Uterus (tissue), 4 donors: ENCODE data around the gene ADGRL3. TPM values are rescaled to one million over a fixed set of nuclear protein-coding genes. Genes with fewer than 3 reads are reported as not detected.

Experiments
- DNase-seq, 2 donors: peaks; one replicate each; pipeline ENCODE4 v3.0.0-alpha.2; 2019 to 2020
- H3K27ac ChIP-seq, 2 donors: fragments of 200-600 bp; sonication (generic); 1 replicate in 1 of 2; 2 replicates in 1 of 2; pipeline ENCODE4 v1.5.1; 2016 to 2018
- H3K27me3 ChIP-seq, 2 donors: fragments of 200-600 bp; sonication (generic); one replicate each; pipeline ENCODE4 v1.5.1; 2018 to 2019; ENCODE audit warnings: control low read depth in 1 of 2
- H3K36me3 ChIP-seq, 2 donors: fragments of 200-600 bp; sonication (generic); one replicate each; pipeline ENCODE4 v1.5.1; 2019; ENCODE audit warnings: control low read depth in 1 of 2
- H3K4me1 ChIP-seq, 2 donors: fragments of 200-600 bp; sonication (generic); one replicate each; pipeline ENCODE4 v1.5.1; 2018 to 2019; ENCODE audit warnings: control low read depth in 1 of 2
- H3K4me3 ChIP-seq, 2 donors: fragments of 200-600 bp; sonication (generic); 1 replicate in 1 of 2; 2 replicates in 1 of 2; pipeline ENCODE4 v1.5.1; 2018 to 2019; ENCODE audit warnings: mild to moderate bottlenecking in 1 of 2
- H3K9me3 ChIP-seq, 2 donors: fragments of 200-600 bp; sonication (generic); one replicate each; pipeline ENCODE4 v1.5.1; 2019; ENCODE audit warnings: control low read depth in 1 of 2
- POLR2A ChIP-seq, 2 donors: fragments of 450-650 bp; IDR thresholded peaks; one replicate each; pipeline ENCODE4 v1.6.1; 2016; ENCODE audit warnings: antibody characterized with exemption in 2 of 2, mild to moderate bottlenecking in 1 of 2, moderate library complexity in 1 of 2
- intact Hi-C: fragments of 100-400 bp; cut with DNase I; formaldehyde crosslinking; loops from one replicate; pipeline ENCODE4 v1.15.1; 2023; ENCODE audit warnings: low total_unique reads
- total RNA-seq, 4 donors: library from RNA; depleted of rRNA in 3 of 4; stranded (reverse); fragments of >200 nt in 3 of 4; gene quantifications; one replicate each; pipeline versions ENCODE4 v1.1.0 to v1.2.4, GENCODE V29; 2014 to 2023
- TF ChIP-seq, protein P1 (sequence below), 4 experiments: fragments of 200-600 bp in 2 of 4; fragments of 450-650 bp in 2 of 4; sonication (generic) in 2 of 4; IDR thresholded peaks; one replicate each; pipeline ENCODE4 v1.5.1; 2016 to 2019; ENCODE audit warnings: antibody characterized with exemption in 4 of 4, mild to moderate bottlenecking in 2 of 4, moderate library complexity in 1 of 4
- donor health status: DM: yes; HTN: yes; CAD: no.

The ADGRL3 gene
- total RNA-seq, 4 donors from 2014 or later: 31.5 to 411 (median 74.3) TPM

DNA sequence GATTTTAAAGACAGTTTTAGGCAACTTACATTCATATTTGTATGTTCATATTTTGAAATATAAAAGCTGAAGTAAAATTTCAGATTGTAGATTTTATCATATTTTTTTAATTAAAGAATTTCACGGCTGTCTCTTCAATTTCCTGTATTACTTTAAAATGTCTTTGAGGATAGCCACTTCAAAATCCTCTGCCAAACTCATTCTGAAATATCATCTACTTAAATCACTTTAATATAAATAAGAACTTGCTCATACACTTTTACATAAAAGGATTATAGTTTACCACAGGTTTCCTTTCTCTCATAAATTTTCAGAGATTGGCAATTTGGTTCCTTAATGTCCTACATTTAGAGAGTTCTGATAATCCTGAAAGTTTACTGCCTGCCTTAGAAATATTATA lies 478.2 kb downstream of the ADGRL3 start:
- intact Hi-C loops: no loop called here
- DNase-seq: no peak
- no peak for TF ChIP-seq POLR2A (IDR thresholded peaks at IDR 0.05)
- TF ChIP-seq, protein P1, sequence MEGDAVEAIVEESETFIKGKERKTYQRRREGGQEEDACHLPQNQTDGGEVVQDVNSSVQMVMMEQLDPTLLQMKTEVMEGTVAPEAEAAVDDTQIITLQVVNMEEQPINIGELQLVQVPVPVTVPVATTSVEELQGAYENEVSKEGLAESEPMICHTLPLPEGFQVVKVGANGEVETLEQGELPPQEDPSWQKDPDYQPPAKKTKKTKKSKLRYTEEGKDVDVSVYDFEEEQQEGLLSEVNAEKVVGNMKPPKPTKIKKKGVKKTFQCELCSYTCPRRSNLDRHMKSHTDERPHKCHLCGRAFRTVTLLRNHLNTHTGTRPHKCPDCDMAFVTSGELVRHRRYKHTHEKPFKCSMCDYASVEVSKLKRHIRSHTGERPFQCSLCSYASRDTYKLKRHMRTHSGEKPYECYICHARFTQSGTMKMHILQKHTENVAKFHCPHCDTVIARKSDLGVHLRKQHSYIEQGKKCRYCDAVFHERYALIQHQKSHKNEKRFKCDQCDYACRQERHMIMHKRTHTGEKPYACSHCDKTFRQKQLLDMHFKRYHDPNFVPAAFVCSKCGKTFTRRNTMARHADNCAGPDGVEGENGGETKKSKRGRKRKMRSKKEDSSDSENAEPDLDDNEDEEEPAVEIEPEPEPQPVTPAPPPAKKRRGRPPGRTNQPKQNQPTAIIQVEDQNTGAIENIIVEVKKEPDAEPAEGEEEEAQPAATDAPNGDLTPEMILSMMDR (IDR thresholded peaks at IDR 0.05): no peak
- no peaks in the 10 kb centered on the region for H3K27me3 ChIP-seq
- no peaks in the 10 kb centered on the region for H3K9me3 ChIP-seq
- no peaks in the 10 kb centered on the region for H3K4me1 ChIP-seq
- H3K4me3 ChIP-seq: no peak overlapping the region
- no peaks in the 10 kb centered on the region for H3K36me3 ChIP-seq
- no peak overlapping the region for H3K27ac ChIP-seq

DNA sequence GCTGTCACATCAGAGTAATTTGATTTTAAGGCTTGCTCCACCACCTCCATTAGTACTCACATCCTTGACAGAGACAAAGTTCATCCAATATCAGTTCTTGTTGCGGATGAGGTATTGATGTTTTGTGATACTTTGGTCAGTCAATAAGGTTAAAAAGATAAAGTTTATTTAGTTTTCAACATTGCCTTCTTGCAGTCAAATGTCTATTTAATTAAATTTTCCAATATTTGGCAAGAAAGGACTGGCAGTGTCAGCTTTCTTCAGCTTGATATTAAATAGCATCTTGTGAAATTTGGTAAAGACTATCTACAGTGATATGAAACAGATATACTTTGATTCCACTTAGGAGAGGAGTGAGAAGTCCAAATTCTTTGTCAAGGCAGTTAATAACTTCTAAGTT lies 493.4 kb downstream of the ADGRL3 start:
- H3K27me3 ChIP-seq: no peaks in the 10 kb centered on the region
- TF ChIP-seq, protein P1 (IDR thresholded peaks at IDR 0.05): no peak
- no peak for TF ChIP-seq POLR2A (IDR thresholded peaks at IDR 0.05)
- H3K4me3 ChIP-seq: no peak overlapping the region
- no peaks in the 10 kb centered on the region for H3K9me3 ChIP-seq
- no peak for DNase-seq
- no peak overlapping the region for H3K27ac ChIP-seq
- H3K36me3 ChIP-seq: no peaks in the 10 kb centered on the region
- intact Hi-C loops: no loop called here
- H3K4me1 ChIP-seq: no peaks in the 10 kb centered on the region

DNA sequence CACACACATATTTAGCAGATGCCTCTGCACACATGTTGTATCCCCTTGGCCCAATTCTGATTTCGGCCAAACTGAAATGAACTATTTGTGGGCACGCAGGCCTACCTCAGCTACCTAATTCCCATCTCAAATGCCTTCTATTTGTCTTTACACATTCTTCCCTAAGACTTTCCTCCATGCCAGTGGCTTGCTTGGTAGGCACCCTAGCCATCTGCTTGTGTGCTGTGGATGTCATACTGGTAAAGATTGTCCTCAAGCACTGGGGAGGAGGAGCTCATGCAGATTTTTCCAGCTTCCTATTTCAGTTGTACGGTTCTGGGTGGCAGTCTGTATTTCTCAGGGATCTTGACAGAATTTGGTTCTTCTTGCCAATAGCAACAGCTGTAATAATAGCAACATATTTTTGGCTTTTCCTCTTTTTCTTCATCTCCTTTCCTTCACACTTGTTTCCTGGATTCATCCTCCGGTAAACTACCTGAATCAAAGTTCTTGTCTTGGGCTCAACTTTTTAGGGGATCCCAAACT lies 514.3 kb downstream of the ADGRL3 start:
- no peak overlapping the region for H3K27ac ChIP-seq
- H3K9me3 ChIP-seq: no peaks in the 10 kb centered on the region
- H3K27me3 ChIP-seq: no peaks in the 10 kb centered on the region
- no peaks in the 10 kb centered on the region for H3K4me1 ChIP-seq
- no peaks in the 10 kb centered on the region for H3K36me3 ChIP-seq
- intact Hi-C loops: no loop called here
- TF ChIP-seq, protein P1 (IDR thresholded peaks at IDR 0.05): no peak
- no peak for DNase-seq
- H3K4me3 ChIP-seq: no peak overlapping the region

DNA sequence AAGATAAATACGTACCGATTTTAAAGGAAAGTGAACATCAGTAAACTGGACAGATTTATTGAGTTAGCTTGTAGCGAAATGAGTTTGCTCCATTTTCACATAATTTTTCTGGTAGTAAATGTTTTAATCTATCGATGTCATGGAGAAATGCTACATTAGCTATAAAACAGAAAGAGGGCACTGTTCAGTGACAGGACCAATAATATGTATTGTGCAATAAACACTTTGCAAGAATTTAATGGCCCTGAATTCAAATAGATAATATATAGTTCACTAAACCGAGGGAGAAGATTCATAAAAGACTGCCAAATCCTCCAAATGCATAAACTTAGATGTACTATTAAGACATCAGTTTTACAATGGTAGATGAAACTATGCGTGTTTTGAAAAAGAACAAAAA lies 516.3 kb downstream of the ADGRL3 start:
- DNase-seq: no peak
- Histone ChIP-seq H3K4me1 (no peaks in the 10 kb centered on the region), H3K9me3 (no peaks in the 10 kb centered on the region), H3K27ac (no peak overlapping the region), H3K4me3 (no peak overlapping the region), H3K27me3 (no peaks in the 10 kb centered on the region), H3K36me3 (no peaks in the 10 kb centered on the region)
- intact Hi-C loops: no loop called here
- TF ChIP-seq POLR2A (IDR thresholded peaks at IDR 0.05): no peak
- TF ChIP-seq, protein P1 (IDR thresholded peaks at IDR 0.05): no peak

DNA sequence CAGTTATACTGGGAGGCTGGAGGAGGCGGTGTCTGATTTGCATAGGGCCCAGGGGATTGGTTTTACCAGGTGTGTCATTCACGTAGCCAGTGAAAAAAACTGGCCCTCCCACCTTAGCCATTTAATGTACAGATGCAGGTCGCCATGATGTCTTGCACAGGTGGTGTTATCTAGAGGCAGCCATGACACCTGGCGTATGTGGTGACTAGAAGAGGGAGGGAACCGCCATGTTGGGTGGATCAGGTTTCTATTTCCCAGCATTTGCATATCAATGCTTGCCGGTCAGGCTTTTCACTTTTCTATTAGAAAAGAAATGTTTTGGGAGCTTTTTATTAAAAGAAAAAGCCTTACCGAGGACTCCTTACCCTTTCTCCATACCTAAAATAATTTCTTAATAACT lies 523.4 kb downstream of the ADGRL3 start:
- DNase-seq: no peak
- no peaks in the 10 kb centered on the region for H3K4me1 ChIP-seq
- H3K36me3 ChIP-seq: no peaks in the 10 kb centered on the region
- H3K4me3 ChIP-seq: no peak overlapping the region
- no peaks in the 10 kb centered on the region for H3K27me3 ChIP-seq
- no peaks in the 10 kb centered on the region for H3K9me3 ChIP-seq
- no peak overlapping the region for H3K27ac ChIP-seq
- intact Hi-C loops: no loop called here
- TF ChIP-seq, protein P1 (IDR thresholded peaks at IDR 0.05): no peak
- TF ChIP-seq POLR2A (IDR thresholded peaks at IDR 0.05): no peak
